Umbilical cord (tissue), 2 donors: Measurements from ENCODE around the gene SEL1L3. TPM values are rescaled to one million over a fixed set of nuclear protein-coding genes. Genes with fewer than 3 reads are reported as not detected.

Experiments
- DNase-seq: peaks from one replicate; pipeline ENCODE4 v3.0.0-alpha.2; 2015; ENCODE audit warnings: low spot score
- total RNA-seq: library from RNA; depleted of rRNA; stranded (reverse); fragments of >200 nt; gene quantifications from one replicate; pipeline ENCODE4 v1.2.3, GENCODE V29; 2014; ENCODE audit warnings: low replicate concordance; ENCODE audit not compliant: insufficient read depth

The SEL1L3 gene
- total RNA-seq, 1 donor from 2014 or later, result 9.1 TPM

DNA sequence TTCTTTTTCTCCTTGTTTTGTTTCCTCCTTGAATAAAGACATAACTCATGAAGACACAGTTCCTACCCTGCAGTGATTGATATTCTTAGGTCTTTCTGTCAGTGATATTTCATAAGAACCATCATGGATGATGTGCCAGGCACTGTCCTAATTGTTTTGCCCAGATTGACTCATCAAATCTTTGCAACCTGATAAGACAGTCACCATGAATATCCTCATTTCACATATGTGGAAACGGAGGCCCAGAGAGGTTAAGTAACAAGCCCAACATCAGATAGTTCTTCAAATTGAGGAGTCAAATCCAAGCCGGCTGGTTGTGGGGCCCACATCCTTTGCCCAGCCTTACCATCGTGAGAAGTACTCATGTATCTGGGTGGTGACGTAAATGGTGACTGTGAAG is 69.9 kb downstream of the SEL1L3 start:
- DNase-seq, result no peak

DNA sequence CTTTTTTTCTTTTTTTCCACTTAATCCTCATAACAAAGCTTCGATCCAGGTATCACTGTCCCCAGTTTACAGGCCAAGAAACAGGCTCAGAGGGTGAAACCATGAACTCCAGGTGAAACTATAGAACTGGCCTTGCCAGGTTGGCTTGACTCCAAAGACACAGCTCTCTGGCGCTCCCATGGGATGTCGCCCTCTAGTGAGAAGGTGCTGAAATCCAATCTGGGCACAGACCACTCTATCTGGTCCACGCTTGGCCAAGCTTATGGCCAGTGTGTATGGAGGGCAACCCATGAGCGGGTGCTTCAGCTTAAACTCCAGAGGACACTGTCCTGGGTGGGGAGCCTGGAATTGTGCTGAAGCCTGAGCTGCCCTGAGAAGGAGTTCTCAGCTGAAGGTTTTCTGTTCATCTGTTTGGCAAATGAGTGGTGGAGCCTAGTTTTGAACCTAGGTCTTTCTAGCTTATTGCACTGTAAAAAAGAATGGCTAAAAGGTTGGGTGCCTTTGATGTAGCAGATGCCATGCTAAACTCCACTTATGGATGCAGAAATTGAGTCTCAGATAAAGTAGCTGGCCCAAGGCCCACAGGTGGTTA is 70.5 kb downstream of the SEL1L3 start:
- DNase-seq, result no peak

DNA sequence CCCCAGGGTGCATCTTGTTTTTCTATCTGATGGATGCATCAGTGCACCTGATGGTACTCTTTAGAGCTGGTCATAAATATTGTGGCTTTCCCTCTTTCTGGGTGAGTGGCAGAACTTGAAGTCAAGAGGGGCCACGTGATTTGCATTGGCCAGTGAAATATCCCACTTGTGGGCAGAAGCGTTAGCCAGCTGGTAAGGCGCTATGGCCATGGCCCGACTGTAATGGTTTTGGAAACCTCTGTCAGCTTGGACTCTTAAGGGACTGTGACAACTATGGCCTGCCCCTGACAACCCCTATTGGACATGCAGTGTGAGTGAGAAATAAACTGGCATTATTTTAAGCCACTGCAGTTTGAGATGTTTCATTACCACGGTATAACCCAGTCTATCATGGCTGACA is 72.8 kb downstream of the SEL1L3 start:
- DNase-seq, result no peak

DNA sequence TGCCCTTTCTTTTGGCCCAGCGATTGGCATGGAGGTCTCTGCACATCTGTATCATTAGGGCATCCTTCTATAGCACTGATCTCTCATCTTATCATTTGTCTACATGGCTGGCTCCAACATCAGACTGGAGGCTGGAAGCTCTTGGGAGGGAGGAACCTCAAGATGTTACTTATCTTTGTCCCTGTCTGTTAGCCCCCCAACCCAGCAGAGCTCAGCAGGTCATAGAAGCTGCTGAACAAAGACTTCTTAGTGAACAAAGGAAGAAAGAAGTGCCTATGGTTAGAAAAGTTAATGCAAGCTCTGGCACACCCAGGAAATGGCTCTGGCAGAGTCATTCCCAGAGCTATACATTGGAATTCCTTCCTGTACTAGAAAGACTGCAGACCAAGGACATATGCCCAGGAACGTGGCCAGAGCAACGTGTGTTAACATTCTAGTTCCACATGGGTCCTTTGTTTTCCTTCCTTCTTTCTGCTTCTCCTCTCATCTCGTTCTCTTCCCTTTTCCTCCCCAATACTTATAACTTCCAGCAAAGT is 74.0 kb downstream of the SEL1L3 start:
- DNase-seq, result no peak

DNA sequence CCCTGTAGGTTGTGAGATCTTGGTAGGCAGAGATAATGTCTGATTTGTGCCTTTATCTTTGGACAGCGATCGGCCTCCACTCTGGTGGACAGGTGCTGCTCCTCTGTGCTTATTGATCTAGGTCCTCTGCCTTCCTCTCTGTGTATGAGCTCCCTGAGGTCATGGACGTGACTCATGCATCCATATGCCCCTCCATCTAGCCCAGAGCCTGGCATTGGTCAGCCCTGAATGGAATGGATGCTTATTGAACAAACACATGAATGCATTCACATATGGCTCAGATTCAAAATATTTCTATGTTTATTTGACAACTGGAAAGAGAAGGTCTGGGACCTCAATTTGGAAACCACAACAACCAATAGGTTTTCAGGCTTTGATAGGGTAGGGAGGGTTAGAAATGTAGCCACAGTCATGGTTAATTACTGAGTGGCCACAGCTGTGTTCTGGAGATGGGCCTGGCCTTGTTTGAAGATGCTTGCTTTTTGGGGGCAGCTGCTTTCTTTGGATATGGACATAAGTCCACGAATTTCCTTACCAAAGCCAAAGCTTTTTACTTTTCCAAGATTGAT is 76.2 kb downstream of the SEL1L3 start:
- DNase-seq, result no peak

DNA sequence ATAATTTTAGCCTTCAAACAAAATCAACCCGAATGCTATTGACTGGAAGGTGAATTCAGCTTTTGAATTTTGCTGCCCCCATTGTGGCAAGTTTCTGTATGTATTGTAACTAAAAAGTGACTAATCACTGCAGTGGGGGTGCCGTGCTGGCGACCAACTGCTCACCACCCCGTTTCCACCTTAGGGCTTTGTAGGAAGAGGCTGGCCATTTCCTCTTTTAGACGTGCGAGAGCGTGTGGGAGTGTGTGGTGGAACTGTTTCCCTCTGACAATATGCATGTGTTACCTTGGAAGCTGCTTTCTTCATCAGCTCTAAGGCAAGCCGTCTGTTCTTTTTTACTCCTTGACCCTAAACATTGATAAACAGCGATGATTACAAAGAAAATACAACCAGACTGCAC is 78.8 kb downstream of the SEL1L3 start:
- DNase-seq, result no peak

DNA sequence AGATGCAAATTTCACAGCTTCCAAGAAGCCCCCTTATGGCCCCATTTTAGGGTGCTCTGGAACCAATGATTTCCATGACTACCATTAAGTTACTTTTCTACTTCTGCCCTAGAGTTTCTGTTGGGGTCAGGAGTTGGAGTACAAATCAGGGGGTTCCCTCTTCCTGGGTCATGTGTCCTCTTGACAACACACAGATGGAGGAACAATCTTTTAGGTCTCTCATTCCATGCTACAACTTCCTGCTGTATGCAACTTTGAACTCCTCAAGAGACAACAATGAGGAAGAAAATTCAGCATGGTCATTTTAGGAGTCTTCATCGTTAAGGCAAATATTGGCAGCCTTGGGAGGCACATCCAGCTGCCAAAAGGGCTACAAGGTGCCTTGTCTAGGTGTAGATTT is 79.7 kb downstream of the SEL1L3 start:
- no peak for DNase-seq

DNA sequence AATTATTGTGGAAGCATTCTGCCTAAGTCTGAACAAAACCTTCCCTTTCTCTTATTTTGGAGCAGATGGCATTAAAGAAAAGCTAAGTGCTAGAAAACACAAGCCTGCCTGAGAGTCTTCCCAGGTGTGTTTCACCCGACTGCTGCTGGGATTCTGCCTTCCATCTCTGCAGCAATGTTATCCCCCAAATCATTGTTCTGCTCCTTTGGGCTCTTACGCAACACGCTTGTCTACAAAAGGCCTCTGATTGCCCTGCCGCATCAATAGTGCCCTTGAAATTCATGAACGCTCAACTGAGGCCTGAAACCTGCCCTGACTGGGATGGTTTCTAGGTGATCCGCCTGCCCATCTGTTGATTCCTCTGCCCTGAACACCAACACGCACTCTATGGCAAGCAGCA is 80.3 kb downstream of the SEL1L3 start:
- no peak for DNase-seq

DNA sequence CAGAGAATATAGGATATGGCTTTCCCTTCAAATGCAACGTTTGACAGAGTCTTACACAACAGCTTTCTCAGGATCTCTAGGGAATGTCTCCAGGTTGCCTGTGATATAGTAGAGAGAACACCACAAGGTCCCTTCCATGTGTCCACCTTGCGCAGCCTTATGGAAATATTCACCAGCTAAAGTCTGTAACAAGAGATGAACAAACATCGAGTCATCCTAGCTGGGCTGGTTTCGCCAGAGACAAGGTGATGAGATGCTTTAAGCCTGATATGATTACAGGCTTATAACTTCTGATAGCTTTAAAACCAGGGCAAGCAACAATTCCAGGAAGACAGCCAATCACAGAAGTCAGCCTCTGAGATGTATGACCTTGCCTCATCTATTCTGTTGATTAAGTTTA is 83.8 kb downstream of the SEL1L3 start:
- no peak for DNase-seq

DNA sequence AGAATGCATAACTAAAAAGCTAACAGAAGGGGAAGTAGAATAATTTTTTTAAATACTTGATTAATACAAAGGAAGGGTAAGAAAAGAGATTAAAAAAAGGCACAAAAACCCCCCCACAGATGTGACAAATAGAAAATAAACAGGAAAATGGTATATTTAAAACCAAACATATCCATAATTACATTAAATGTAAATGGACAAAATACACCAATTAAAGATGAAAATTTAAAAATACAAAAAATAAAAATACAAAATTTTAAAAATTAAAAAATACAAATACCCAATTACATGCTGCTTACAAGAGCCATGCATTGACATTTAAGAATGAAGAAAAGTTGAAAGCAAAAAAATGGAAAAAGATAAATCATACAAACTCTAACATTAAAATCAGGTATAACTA is 86.0 kb downstream of the SEL1L3 start:
- DNase-seq, result no peak

DNA sequence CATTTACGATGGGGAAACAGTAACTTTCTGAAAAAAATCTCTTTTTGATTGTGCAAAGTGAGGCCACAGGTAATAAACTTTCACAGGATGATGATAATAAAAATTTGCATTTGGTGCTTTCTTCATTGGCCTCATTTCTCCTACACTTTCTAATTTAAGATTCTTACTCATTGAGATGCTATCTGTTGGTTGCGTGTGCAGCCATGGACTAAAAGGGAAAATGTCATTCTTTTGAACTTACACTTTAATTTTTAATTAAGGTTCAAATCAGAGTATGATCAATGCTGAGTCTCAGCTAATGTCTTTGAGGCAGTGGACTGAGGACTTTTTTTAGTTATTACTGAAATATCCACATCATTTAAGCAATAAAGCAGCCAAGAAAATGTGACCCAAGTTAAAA is 87.6 kb downstream of the SEL1L3 start:
- DNase-seq, result no peak

DNA sequence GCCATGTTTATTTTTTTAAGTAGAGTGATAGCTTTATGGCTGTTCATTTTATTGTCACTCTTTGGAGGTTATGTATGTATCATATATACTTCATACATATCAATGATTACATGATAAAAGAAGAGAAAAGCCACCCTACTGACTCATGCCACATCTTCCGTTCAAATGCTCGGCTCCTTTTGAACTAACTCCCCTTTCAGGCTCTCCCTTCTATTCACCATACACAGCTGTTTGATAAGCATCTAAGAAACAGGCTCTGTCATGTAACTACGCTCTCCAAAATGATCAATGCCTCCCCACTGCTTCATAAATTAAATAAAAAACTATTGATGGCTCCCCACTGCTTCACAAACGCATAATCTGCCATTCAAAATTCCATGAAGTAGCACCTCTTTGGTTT is 89.4 kb downstream of the SEL1L3 start:
- DNase-seq, result no peak

DNA sequence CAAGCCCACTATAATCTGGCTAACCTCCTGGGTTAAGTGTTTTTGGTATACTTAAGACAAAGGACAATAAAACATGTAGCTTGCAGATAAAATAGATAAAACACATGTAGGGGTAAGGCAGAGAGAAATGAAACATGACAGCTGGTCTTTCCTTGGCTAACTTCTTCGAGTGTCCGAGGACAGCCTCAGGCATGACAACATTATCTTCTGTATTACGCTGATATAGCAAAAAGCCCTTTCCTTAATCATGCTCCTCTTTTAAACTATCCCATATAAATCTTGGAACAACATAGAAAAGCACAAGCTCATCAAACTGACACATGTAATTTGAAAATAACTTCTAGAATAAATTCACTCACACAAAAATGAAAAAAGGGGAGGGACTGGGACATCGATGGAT is 91.1 kb downstream of the SEL1L3 start:
- peak; percentile 20 for DNase-seq

DNA sequence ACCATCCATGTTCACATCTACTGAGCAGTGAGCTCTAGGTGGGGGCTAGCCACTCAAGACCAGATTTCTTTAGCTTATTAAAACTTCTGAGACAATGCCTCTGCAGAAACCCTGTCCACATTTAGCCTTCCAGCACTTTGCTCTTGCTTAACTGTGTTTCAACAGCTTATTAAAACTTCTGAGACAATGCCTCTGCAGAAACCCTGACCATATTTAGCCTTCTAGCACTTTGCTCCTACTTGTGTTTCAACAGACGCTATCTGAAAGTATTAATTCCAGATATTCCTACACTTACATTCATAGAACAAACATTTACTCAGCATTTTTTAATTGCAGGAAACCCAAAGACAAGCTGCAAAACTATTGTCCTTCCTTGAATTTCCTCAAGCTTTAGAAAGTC is 91.9 kb downstream of the SEL1L3 start:
- peak; percentile 26 for DNase-seq

DNA sequence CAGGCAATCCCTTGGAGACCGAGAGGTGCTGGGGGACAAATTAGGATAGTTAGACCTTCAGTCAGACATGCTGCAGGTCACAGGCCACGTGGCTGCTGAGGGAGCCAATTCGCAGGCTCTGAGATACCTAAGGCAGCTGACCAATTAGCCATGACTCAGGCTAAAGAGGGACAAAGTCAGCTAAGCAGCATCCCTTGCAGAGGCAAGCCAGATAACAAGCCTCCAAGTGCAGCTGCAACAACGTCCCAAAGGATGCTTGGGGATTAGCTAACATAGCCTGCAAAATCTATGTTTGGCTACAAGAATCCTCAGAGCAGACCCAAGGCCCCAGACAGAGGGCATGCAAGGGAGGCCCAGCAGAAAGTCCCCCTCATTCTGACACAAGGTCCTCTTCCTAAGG is 93.5 kb downstream of the SEL1L3 start:
- DNase-seq, result peak; percentile 91

DNA sequence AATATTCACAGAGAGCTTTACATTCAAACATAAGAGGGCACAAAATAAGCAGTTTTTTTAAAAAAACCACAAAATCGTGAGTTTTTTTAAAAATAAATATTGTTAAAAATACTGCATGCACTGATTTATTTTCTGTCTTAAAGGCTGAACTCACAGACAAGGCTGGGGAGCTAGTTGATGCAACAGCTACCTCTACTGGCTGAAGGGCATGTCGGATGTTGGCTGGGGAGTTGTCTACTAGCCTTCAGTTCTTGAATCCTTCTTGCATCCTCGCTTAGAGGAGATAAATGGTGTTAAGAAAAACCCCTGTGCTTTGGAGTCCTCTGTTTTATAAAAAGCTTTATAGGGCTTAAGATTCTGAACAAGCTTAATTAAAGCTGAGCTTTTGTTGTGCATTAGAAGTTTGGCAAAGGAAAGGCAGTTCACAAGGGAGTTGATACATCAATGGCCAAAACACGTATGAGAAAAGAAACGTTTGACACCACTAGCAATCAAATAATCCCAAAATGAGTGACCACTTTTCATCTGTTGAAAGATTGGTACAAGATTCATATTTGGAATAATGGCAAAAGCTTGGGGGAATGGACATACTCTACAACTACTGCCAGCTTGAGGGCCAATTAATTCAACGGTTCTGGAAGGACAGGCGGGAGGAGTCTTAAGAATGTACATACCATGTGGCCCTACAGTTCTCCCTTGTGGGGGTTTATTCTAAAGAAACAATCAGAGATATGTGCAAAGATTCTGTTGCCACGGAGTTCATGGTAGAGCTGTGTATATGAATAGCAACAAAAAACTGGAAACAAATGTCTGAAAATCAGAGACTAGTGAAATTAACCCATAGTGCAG is 94.7 kb downstream of the SEL1L3 start:
- DNase-seq, result peak; percentile 88

DNA sequence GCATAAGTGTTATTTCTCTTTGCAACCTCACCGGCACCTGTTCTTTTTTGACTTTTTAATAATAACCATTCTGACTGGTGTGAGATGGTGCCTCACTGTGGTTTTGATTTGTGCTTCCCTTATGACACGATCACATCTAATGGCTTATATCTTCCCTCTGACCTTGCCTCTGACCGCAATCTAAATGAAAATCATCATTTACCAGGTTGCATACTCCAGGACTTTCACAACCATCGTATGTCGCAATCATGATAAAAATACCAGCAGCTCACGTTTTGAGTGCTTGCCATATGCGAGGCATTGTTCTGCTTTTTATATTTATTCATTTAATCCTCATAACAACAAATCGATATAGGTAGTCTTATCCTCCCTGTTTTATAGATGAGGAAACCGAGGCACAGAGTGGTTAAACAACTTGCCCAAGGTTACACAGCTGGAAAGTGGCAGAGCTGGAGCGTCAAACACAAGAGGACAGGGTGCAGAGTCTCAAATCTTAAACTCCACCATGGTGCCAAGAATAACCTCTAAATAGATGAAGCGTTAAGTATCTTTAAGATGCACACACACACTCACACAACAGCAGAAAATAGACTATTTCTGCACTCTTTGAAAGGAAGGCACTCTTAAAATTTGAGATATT is 102.2 kb downstream of the SEL1L3 start:
- DNase-seq, result no peak

DNA sequence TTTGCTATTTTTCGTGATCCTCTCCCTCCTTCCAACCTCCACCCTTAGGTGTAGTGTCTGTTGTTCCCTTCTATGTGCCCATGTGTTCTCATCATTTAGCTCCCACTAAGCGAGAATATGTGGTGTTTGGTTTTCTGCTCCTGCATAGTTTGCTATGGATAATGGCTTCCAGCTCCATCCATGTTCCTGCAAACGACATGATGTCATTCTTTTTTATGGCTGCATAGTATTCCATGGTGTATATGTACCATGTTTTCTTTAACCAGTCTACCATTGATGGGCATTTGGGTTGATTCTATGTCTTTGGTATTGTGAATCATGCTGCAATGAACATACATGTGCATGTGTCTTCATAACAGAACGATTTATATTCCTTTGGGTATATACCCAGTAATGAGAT is 102.7 kb downstream of the SEL1L3 start:
- no peak for DNase-seq

DNA sequence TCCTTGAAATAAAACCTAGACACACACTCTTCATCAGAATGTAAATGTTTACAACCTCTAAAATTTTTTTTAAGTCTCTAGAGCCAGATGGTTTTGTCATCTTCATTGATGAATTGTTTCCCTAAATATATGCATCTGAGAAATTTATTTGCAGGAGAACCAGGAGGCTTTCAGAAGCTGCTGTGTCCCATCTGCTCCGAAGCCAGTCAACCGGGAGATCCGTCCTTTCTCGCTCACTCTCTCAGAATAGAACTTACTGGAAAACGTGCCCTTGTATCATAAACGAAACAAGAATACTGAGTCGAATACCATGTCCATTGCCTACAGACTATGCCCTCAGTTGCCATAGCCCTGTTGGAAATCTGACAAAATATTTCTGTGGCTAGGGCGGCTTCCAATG is 103.7 kb downstream of the SEL1L3 start:
- no peak for DNase-seq

DNA sequence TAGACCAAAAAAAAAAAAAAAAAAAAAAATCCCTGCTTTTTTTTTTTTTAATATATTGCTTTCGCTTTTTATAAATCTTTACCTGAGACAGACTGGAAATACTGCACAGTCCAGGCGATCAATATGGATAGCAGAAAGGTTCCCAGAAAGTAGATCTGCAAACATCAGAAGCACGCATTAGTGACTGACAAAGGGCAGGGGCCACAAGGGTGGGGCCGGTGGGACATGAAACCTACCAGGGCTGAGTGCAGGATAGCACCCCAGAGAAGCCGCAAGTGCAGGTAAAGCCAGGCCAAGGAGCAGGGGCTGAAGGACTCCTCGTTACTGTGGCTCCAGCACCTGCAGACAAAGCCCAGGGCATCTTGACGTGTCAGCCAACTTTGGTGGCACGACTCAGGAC is 105.3 kb downstream of the SEL1L3 start:
- no peak for DNase-seq

DNA sequence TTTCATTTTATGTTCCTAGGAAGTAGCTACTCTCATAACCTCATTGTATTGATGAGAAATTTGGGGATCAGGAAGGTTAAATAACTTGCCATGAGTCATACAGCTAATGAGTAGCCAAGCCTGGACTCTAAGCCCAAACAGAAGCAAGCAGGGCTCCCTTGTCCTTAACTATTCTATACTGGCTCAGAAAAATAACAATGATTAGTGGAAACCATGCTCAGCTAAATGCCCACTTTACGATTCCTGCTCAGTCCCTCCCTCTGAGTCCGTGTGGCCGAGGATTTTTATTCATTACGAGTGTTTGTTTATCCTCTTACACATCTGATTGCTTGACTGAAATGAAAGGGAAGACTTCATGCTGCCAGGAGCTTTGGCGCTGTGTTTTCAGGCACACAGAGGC is 106.3 kb downstream of the SEL1L3 start:
- DNase-seq, result no peak

DNA sequence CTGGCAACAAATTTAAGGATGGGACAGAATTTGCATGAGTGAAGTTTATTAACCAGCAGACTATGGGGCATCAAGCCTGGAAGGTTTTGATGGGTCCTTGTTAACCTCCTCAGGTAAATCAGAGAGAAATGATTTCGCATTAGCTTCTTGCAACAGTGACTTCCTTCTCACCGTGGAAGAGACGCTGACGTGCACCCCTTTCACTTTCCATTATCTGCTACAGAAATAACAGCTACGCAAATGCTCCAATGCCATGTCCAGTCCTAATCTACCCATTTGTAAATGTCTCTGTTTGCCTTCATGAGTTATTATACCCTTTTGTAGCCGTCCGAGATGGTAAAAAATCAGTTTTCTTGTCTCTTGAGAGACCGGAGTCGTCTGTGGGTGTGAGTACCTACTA is 106.9 kb downstream of the SEL1L3 start:
- no peak for DNase-seq
